Hypothalamus (tissue), 51 donors: Measurements from ENCODE around the gene FGD5.

Experiments
- DNase-seq, 51 donors: peaks; one replicate each; lab custom pipeline; 2025; lab: John Stamatoyannopoulos, UW

FGD5 gene

GRCh38 chr3:14818804-14819500 is at the start of gene FGD5:
Gene FGD5 (plus strand): TSS chr3:14818962. CDS start chr3:14819072, 110 bp downstream.
- no peak for DNase-seq

GRCh38 chr3:14769544-14770325 is 49.0 kb upstream of the FGD5 start:
- no peak for DNase-seq

- DNase-seq, result no peak
Observed at GRCh38 chr3:14770591-14770990, 48.2 kb upstream of the FGD5 start.

GRCh38 chr3:14771593-14772497 is 46.9 kb upstream of the FGD5 start:
- DNase-seq, result no peak

GRCh38 chr3:14772533-14773138 is 46.1 kb upstream of the FGD5 start:
- DNase-seq, result no peak

- no peak for DNase-seq
Observed at GRCh38 chr3:14773281-14773680, 45.5 kb upstream of the FGD5 start.

- DNase-seq, result no peak
Observed at GRCh38 chr3:14773691-14774128, 45.1 kb upstream of the FGD5 start.

GRCh38 chr3:14774431-14774830 is 44.3 kb upstream of the FGD5 start:
- DNase-seq, result no peak

- no peak for DNase-seq
Observed at GRCh38 chr3:14775011-14775410, 43.8 kb upstream of the FGD5 start.

- DNase-seq, result no peak
Observed at GRCh38 chr3:14775563-14775962, 43.2 kb upstream of the FGD5 start.

GRCh38 chr3:14779069-14779685 is 39.6 kb upstream of the FGD5 start:
- DNase-seq, result no peak

GRCh38 chr3:14780927-14781507 is 37.7 kb upstream of the FGD5 start:
- DNase-seq, result no peak

GRCh38 chr3:14783480-14784086 is 35.2 kb upstream of the FGD5 start:
- no peak for DNase-seq

GRCh38 chr3:14784087-14784681 is 34.6 kb upstream of the FGD5 start:
- no peak for DNase-seq

- no peak for DNase-seq
Observed at GRCh38 chr3:14785207-14786155, 33.3 kb upstream of the FGD5 start.

- DNase-seq, result no peak
Observed at GRCh38 chr3:14786369-14786768, 32.4 kb upstream of the FGD5 start.

GRCh38 chr3:14787630-14788029 is 31.1 kb upstream of the FGD5 start:
- no peak for DNase-seq

- no peak for DNase-seq
Observed at GRCh38 chr3:14788644-14789043, 30.1 kb upstream of the FGD5 start.
